ENCODE data around the gene NEK6. TPM values are rescaled to one million over a fixed set of nuclear protein-coding genes. Genes with fewer than 3 reads are reported as not detected.

NEK6 gene
- total RNA-seq, 6 experiments from 2014 or later = 61.6 to 128 (median 67.5) TPM

DNA sequence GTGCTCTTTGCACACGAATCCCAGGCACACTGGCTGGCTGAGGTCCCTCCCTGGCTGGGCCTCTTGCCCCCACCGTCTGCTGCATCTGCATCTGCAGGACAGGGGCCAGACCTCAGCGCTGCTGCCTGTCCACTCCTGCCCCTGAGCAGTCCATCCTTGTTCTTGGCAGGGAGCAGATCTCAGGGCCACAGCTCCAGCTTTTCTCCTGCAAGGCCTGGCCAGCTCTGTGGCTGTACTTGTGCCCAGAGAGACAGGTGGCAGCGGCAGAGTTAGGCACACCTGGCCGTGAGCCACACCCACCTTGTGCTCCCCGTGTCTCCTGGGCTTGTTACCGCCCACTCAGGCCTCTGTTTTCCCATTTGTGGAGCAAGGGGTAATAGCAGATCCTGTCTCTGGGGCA is 13.9 kb downstream of the NEK6 start:
- peak in 2 of 4 donors; percentile 4 to 26 for ATAC-seq
- Histone ChIP-seq H3K4me3 (no peak overlapping the region), H3K27ac (peak overlapping the region in 2 of 3 donors; percentile 37 to 67), H3K36me3 (no peaks in the 10 kb centered on the region), H3K4me1 (peaks cover 0 to 53% (median 25%) of the 10 kb centered on the region in 4 donors), H3K9me3 (no peaks in the 10 kb centered on the region), H3K27me3 (no peaks in the 10 kb centered on the region)
- 13% methylated on average over 3 of the region's 7 CpGs for WGBS (ENCODE audit: insufficient coverage, low coverage, low lambda C conversion rate, missing lambda C conversion rate)
- intact Hi-C loops (cut with DNase I) = loop anchor here (10.0 kb wide), 1 partner anchor 47 kb away; no protein-coding TSS in a partner anchor
- no peak for DNase-seq
- TF ChIP-seq POLR2A (IDR thresholded peaks at IDR 0.05) = no peak
- TF ChIP-seq, protein P1, sequence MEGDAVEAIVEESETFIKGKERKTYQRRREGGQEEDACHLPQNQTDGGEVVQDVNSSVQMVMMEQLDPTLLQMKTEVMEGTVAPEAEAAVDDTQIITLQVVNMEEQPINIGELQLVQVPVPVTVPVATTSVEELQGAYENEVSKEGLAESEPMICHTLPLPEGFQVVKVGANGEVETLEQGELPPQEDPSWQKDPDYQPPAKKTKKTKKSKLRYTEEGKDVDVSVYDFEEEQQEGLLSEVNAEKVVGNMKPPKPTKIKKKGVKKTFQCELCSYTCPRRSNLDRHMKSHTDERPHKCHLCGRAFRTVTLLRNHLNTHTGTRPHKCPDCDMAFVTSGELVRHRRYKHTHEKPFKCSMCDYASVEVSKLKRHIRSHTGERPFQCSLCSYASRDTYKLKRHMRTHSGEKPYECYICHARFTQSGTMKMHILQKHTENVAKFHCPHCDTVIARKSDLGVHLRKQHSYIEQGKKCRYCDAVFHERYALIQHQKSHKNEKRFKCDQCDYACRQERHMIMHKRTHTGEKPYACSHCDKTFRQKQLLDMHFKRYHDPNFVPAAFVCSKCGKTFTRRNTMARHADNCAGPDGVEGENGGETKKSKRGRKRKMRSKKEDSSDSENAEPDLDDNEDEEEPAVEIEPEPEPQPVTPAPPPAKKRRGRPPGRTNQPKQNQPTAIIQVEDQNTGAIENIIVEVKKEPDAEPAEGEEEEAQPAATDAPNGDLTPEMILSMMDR (IDR thresholded peaks at IDR 0.05) = no peak

DNA sequence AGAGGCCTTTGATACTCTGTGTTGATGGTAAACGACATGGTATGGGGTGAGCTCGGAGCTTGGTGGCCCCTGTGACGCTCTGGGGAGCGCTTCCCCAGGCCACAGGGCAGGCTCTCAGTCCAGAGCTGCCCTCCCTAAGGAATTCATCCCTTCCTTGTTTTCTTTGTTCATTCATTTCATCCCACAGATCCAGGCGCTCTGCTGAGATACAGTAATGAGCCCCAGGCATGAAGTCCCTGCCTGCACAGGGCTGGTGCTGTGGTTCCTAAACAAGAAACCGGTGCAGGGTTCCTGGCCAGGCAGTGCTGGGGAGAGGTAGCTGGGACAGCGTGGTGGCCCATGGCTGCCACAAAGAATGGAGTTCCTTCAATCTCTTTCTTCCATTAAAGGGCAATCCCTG is 14.4 kb downstream of the NEK6 start:
- peak overlapping the region in 2 of 3 donors; percentile 37 to 67 for H3K27ac ChIP-seq
- no peaks in the 10 kb centered on the region for H3K27me3 ChIP-seq
- intact Hi-C loops (cut with DNase I) = loop anchor here (10.0 kb wide), 1 partner anchor 47 kb away; no protein-coding TSS in a partner anchor
- no peaks in the 10 kb centered on the region for H3K36me3 ChIP-seq
- no peak overlapping the region for H3K4me3 ChIP-seq
- no peaks in the 10 kb centered on the region for H3K9me3 ChIP-seq
- DNase-seq = no peak
- no peak for ATAC-seq
- H3K4me1 ChIP-seq = peaks cover 0 to 48% (median 23%) of the 10 kb centered on the region in 4 donors
- no peak for TF ChIP-seq POLR2A (IDR thresholded peaks at IDR 0.05)
- TF ChIP-seq, protein P1 (IDR thresholded peaks at IDR 0.05) = no peak
- WGBS (ENCODE audit: insufficient coverage, low coverage, low lambda C conversion rate, missing lambda C conversion rate) = 57% methylated on average over 3 of the region's 7 CpGs

DNA sequence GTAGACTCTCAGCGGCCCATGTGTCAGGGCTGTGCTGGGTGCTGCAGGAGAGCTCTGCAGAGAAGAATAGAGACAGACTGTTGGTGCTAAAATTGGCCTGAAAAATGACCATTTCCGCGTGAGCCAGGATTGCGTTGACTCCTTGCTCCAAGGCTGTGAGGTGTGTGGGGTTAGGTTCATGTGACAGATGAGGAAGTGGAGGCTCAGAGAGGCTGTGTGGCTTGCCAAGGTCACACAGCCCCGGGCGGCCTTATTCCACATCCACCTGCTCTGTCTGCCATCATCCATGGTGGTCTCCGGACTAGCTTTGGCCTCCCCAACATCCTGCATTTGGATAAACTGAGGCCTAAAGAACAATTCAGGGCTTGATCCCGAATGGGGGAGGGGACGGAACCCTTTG is 15.2 kb downstream of the NEK6 start:
- TF ChIP-seq POLR2A (IDR thresholded peaks at IDR 0.05) = no peak
- TF ChIP-seq, protein P1 (IDR thresholded peaks at IDR 0.05) = no peak
- peaks cover 0 to 41% (median 20%) of the 10 kb centered on the region in 4 donors for H3K4me1 ChIP-seq
- H3K27me3 ChIP-seq = no peaks in the 10 kb centered on the region
- H3K27ac ChIP-seq = no peak overlapping the region
- intact Hi-C loops (cut with DNase I) = loop anchor here (10.0 kb wide), 1 partner anchor 48 kb away; no protein-coding TSS in a partner anchor
- 82% methylated on average over 3 of the region's 9 CpGs for WGBS (ENCODE audit: insufficient coverage, low coverage, low lambda C conversion rate, missing lambda C conversion rate)
- H3K36me3 ChIP-seq = no peaks in the 10 kb centered on the region
- no peak for DNase-seq
- H3K9me3 ChIP-seq = no peaks in the 10 kb centered on the region
- no peak for ATAC-seq
- no peak overlapping the region for H3K4me3 ChIP-seq

DNA sequence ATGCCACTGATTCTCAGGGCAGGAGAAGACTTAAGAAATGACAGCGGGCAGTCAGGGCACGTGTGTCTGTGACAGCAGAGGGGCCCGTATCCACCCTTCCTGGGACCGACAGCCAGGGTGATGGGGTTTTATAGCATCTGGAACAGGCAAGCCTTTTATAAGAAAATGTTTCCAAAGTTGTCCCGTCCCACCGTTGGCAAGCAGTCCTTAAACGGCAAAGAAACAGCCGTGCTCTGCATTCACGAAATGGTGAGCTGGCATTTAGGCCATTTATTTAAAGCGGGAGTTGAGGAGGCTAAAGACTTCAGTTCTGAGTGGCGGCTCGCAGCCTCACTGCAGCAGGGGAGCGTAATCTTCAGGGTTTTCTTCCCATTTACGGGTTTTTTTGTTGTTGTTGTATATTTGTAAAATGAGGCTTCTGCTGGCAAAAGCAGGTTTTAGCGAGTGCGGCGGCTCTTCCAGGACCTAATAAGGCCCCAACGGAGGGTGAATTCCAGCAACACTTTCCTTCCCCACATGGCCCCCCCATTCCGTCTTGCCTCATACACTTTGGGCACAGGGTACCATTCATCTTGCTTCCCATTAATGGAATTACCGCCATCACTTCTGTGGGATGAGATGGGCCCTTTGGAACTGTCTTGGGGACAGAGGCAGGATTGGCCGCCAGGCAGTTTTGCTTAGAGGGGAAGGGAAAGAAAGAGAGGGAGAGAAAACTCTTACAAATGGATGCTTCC is 15.8 kb downstream of the NEK6 start:
- no peak for TF ChIP-seq POLR2A (IDR thresholded peaks at IDR 0.05)
- TF ChIP-seq, protein P1 (IDR thresholded peaks at IDR 0.05) = no peak
- Histone ChIP-seq H3K9me3 (no peaks in the 10 kb centered on the region), H3K27me3 (no peaks in the 10 kb centered on the region), H3K4me1 (peaks cover 0 to 43% (median 20%) of the 10 kb centered on the region in 4 donors), H3K27ac (no peak overlapping the region), H3K4me3 (no peak overlapping the region), H3K36me3 (no peaks in the 10 kb centered on the region)
- intact Hi-C loops (cut with DNase I) = loop anchor here (10.0 kb wide), 1 partner anchor 49 kb away; no protein-coding TSS in a partner anchor
- 92% methylated on average over 14 of the region's 21 CpGs for WGBS (ENCODE audit: insufficient coverage, low coverage, low lambda C conversion rate, missing lambda C conversion rate)
- DNase-seq (no peak), ATAC-seq (no peak)
